Measurements from ENCODE around the gene CFAP298.
A peak's percentile ranks its signal among the peaks of the same experiment; 100 is the strongest.
"Not testable (repeated sequence)": the region's sequence is repeated elsewhere in the genome, so short reads cannot be mapped to it uniquely, and the experiment has no call there.

The CFAP298 gene

GRCh38 chr21:32565856-32566465 lies 46.2 kb downstream of the CFAP298 start:
- no peak for DNase-seq

GRCh38 chr21:32562915-32563314 lies 49.3 kb downstream of the CFAP298 start:
- DNase-seq, result peak in 1 of 2 donors; percentile 10

- DNase-seq, result no peak
Observed at GRCh38 chr21:32562426-32562825, 49.8 kb downstream of the CFAP298 start.

- not testable (repeated sequence) for DNase-seq
Observed at GRCh38 chr21:32561476-32561875, 50.7 kb downstream of the CFAP298 start.

- no peak for DNase-seq
Observed at GRCh38 chr21:32560896-32561295, 51.3 kb downstream of the CFAP298 start.

- DNase-seq, result no peak
Observed at GRCh38 chr21:32559006-32559610, 53.1 kb downstream of the CFAP298 start.

- no peak for DNase-seq
Observed at GRCh38 chr21:32558106-32558505, 54.1 kb downstream of the CFAP298 start.

- no peak for DNase-seq
Observed at GRCh38 chr21:32554832-32555638, 57.1 kb downstream of the CFAP298 start.

GRCh38 chr21:32549886-32550285 lies 62.3 kb downstream of the CFAP298 start:
- no peak for DNase-seq

- DNase-seq, result no peak
Observed at GRCh38 chr21:32549440-32549839, 62.7 kb downstream of the CFAP298 start.

Data from CD4-positive, alpha-beta T cell treated with Interleukin-4 for 1 hour (primary cell).